Endothelial cell of umbilical vein (primary cell): ENCODE measurements around the gene SEMG2.

Source experiments
- EZH2 ChIP-seq: IDR thresholded peaks from 2 replicates; pipeline ENCODE4 v1.6.1; 2012; ENCODE audit warnings: borderline replicate concordance, low read depth, mild to moderate bottlenecking, moderate library complexity, low read length, inconsistent platforms; ENCODE audit not compliant: severe bottlenecking
- FOS ChIP-seq: IDR thresholded peaks from 2 replicates; pipeline ENCODE4 v1.6.1; 2011; ENCODE audit warnings: mild to moderate bottlenecking, low read length, moderate library complexity, borderline replicate concordance; ENCODE audit not compliant: insufficient read depth
- MAX ChIP-seq: IDR thresholded peaks from 2 replicates; pipeline ENCODE4 v1.6.1; 2011; ENCODE audit not compliant: insufficient read depth, insufficient read length
- POLR2A ChIP-seq: IDR thresholded peaks from 2 replicates; pipeline ENCODE4 v1.6.1; 2012; ENCODE audit warnings: low read depth, mild to moderate bottlenecking, control low read depth, low read length
- TF ChIP-seq, protein P1 (sequence below), 2 donors: IDR thresholded peaks; 1 replicate in 1 of 2; 2 replicates in 1 of 2; pipeline ENCODE4 v1.5.1; 2011; ENCODE audit warnings: low read length in 2 of 2, mild to moderate bottlenecking in 2 of 2, moderate library complexity in 2 of 2, control low read depth in 1 of 2, inconsistent platforms in 1 of 2, low read depth in 1 of 2; ENCODE audit not compliant: insufficient read depth in 1 of 2; ENCODE audit errors: extremely low read depth in 1 of 2

DNA sequence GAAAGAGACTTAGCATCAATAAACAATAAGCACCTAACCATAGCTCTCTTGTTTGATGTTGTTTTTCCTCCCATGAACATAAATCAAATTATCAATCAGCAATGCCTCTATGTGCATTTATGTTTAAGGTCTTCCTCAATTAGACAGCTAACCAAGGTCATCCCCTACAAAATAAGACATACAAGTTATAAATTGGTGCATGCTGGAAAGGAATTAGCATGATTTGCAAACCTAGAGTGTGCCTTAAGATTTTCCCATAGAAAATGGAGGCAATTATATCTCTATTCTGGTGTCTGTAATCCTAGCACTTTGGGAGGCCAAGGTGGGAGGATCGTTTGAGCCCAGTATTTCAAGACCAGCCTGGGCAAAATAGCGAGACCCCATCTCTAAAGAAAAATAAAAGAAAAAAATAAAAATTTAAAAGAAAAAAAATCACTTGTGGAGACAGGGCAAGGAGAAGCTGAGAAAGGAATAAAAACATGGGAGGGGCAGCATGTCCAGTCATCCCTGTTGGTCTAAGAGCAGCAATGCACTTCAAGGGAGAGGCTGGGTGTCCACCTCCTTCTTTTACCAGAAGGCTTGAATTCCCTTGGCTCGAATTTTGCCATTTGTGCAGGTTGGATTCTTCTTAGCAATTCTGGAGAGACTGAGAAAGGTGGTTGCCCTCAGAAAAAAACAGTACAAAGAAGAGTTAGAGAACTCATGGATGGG is 42.5 kb downstream of the SEMG2 start:
- TF ChIP-seq EZH2: no peak
- no peak for TF ChIP-seq POLR2A
- TF ChIP-seq, protein P1, sequence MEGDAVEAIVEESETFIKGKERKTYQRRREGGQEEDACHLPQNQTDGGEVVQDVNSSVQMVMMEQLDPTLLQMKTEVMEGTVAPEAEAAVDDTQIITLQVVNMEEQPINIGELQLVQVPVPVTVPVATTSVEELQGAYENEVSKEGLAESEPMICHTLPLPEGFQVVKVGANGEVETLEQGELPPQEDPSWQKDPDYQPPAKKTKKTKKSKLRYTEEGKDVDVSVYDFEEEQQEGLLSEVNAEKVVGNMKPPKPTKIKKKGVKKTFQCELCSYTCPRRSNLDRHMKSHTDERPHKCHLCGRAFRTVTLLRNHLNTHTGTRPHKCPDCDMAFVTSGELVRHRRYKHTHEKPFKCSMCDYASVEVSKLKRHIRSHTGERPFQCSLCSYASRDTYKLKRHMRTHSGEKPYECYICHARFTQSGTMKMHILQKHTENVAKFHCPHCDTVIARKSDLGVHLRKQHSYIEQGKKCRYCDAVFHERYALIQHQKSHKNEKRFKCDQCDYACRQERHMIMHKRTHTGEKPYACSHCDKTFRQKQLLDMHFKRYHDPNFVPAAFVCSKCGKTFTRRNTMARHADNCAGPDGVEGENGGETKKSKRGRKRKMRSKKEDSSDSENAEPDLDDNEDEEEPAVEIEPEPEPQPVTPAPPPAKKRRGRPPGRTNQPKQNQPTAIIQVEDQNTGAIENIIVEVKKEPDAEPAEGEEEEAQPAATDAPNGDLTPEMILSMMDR (IDR thresholded peaks at IDR 0.05; ENCODE audit: extremely low read depth in 1 of 2, insufficient read depth in 1 of 2, low read depth in 1 of 2, low read length in 2 of 2): no peak
- TF ChIP-seq MAX: no peak
- no peak for TF ChIP-seq FOS
